Endothelial cell (in vitro differentiated cells): ENCODE results near the gene PROM1. TPM values are rescaled to one million over a fixed set of nuclear protein-coding genes. Genes with fewer than 3 reads are reported as not detected.

Source experiments
- DNase-seq: peaks from one replicate; pipeline ENCODE4 v3.0.0; 2021; ENCODE audit warnings: low spot score
- H3K27ac Mint-ChIP-seq: one replicate; pipeline ENCODE4 v1.8.0; 2021; ENCODE audit warnings: mixed read lengths, inconsistent platforms; ENCODE audit not compliant: unreplicated experiment
- H3K27me3 Mint-ChIP-seq: one replicate; pipeline ENCODE4 v1.8.0; 2021; ENCODE audit warnings: mild to moderate bottlenecking, moderate library complexity, mixed read lengths, inconsistent platforms; ENCODE audit not compliant: unreplicated experiment
- H3K36me3 Mint-ChIP-seq: one replicate; pipeline ENCODE4 v1.8.0; 2021; ENCODE audit warnings: mild to moderate bottlenecking, low read depth, mixed read lengths, inconsistent platforms; ENCODE audit not compliant: unreplicated experiment
- H3K4me1 Mint-ChIP-seq: one replicate; pipeline ENCODE4 v1.8.0; 2021; ENCODE audit warnings: mild to moderate bottlenecking, mixed read lengths, inconsistent platforms; ENCODE audit not compliant: unreplicated experiment
- H3K4me3 Mint-ChIP-seq: one replicate; pipeline ENCODE4 v1.8.0; 2021; ENCODE audit warnings: mild to moderate bottlenecking, mixed read lengths, inconsistent platforms; ENCODE audit not compliant: unreplicated experiment
- H3K9me3 Mint-ChIP-seq: one replicate; pipeline ENCODE4 v1.8.0; 2021; ENCODE audit warnings: mixed read lengths, inconsistent platforms; ENCODE audit not compliant: unreplicated experiment
- CTCF ChIP-seq: fragments of 200-600 bp; sonication (generic); IDR thresholded peaks from one replicate; pipeline ENCODE4 v1.5.0; 2021; ENCODE audit warnings: antibody characterized with exemption; ENCODE audit not compliant: unreplicated experiment
- total RNA-seq: library from RNA; stranded (reverse); fragmentation: NEBNext Ultra II Directional; extraction: Animal tissue kit (Norgen Biotek cat#: 25700); gene quantifications from one replicate; pipeline ENCODE4 v1.2.1, GENCODE V29; 2021; ENCODE audit not compliant: unreplicated experiment

The PROM1 gene
- total RNA-seq, 1 donor from 2014 or later, result 12.2 TPM

- peaks cover 10% of the 10 kb centered on the region for H3K36me3 Mint-ChIP-seq
- H3K9me3 Mint-ChIP-seq, result peaks cover 5% of the 10 kb centered on the region
- TF ChIP-seq CTCF, result no peak
- no peaks in the 10 kb centered on the region for H3K4me1 Mint-ChIP-seq
- no peak for DNase-seq
- H3K27me3 Mint-ChIP-seq, result peaks cover 5% of the 10 kb centered on the region
- no peak overlapping the region for H3K27ac Mint-ChIP-seq
- no peak overlapping the region for H3K4me3 Mint-ChIP-seq
Measured at GRCh38 chr4:15953625-15954024, 130.2 kb downstream of the PROM1 start.

GRCh38 chr4:15951781-15952180 is 132.0 kb downstream of the PROM1 start:
- no peak for TF ChIP-seq CTCF
- Mint-ChIP-seq H3K27ac (no peak overlapping the region), H3K27me3 (peaks cover 6% of the 10 kb centered on the region), H3K9me3 (peaks cover 5% of the 10 kb centered on the region), H3K4me1 (no peaks in the 10 kb centered on the region), H3K4me3 (no peak overlapping the region), H3K36me3 (peaks cover 10% of the 10 kb centered on the region)
- DNase-seq, result no peak

- TF ChIP-seq CTCF, result no peak
- no peaks in the 10 kb centered on the region for H3K9me3 Mint-ChIP-seq
- H3K36me3 Mint-ChIP-seq, result no peaks in the 10 kb centered on the region
- H3K27me3 Mint-ChIP-seq, result peaks cover 2% of the 10 kb centered on the region
- H3K4me3 Mint-ChIP-seq, result no peak overlapping the region
- no peaks in the 10 kb centered on the region for H3K4me1 Mint-ChIP-seq
- no peak for DNase-seq
- no peak overlapping the region for H3K27ac Mint-ChIP-seq
Measured at GRCh38 chr4:15948826-15949225, 135.0 kb downstream of the PROM1 start.

GRCh38 chr4:15947684-15948083 is 136.1 kb downstream of the PROM1 start:
- DNase-seq, result no peak
- H3K27me3 Mint-ChIP-seq, result peaks cover 2% of the 10 kb centered on the region
- no peaks in the 10 kb centered on the region for H3K4me1 Mint-ChIP-seq
- no peak overlapping the region for H3K27ac Mint-ChIP-seq
- no peak for TF ChIP-seq CTCF
- no peak overlapping the region for H3K4me3 Mint-ChIP-seq
- no peaks in the 10 kb centered on the region for H3K36me3 Mint-ChIP-seq
- H3K9me3 Mint-ChIP-seq, result no peaks in the 10 kb centered on the region

GRCh38 chr4:15945516-15945915 is 138.3 kb downstream of the PROM1 start:
- H3K9me3 Mint-ChIP-seq, result no peaks in the 10 kb centered on the region
- DNase-seq, result no peak
- H3K27me3 Mint-ChIP-seq, result peaks cover 2% of the 10 kb centered on the region
- H3K4me3 Mint-ChIP-seq, result no peak overlapping the region
- no peak for TF ChIP-seq CTCF
- H3K27ac Mint-ChIP-seq, result no peak overlapping the region
- no peaks in the 10 kb centered on the region for H3K36me3 Mint-ChIP-seq
- H3K4me1 Mint-ChIP-seq, result no peaks in the 10 kb centered on the region
